Fibroblast of skin of left biceps (primary cell): ENCODE data around the gene HADHA.
"Not testable (repeated sequence)": the region's sequence is repeated elsewhere in the genome, so short reads cannot be mapped to it uniquely, and the experiment has no call there.

ENCODE experiments used
- DNase-seq, 2 experiments: peaks; one replicate each; pipeline ENCODE4 v3.0.0-alpha.2; 2013; ENCODE audit warnings: low read depth in 2 of 2

The HADHA gene

DNA sequence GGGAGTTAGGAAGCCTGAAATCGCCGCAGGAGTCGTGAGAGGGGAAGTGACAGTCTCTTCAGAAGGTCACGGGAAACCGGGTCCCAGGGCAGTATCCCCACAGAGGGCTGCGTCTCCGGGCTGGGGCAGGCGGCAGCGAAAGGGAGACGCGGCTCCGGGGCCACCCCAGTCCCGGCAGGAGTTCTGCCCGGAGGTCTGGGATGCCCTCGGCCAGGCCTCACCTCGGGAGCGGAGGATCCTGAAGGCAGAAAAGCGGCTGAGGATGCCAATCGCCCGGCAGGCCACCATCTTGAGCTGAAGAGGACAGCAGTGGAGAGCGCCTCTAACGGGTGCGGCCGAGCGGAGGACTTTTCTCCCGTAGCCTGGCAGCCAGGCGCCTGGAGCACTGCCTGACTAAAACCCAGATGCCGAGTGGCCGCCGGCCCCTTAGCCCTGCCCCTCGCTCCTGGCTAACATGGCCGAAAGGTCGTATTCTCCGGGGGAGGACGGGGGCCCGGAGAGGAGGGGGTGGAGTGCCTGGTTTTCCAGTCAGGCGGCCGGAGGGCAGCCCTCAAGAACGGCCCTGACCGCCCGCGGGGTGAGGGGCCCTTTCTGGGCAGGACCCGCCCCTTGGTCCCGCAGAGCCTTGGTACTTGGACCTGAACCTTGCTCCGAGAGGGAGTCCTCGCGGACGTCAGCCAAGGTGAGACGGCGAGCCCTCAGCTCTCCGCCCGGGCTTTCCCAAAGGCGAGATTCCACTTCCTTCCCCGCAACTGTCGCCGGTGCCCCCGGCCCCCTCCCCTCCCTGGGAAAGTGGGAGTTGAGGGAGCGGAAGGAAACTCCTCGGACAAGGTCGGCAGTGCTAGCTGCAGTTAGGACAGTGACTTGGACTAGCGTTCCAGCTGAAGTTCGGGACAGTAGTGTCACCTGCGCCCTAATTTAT is at the start of gene HADHA, which contains the start of gene HADHB:
Gene HADHA, minus strand, starts transcription at position 324 of the 922 bp plus-strand sequence. Its CDS starts 36 bp downstream, at position 288.
Gene HADHB, plus strand, starts transcription at position 631 of the 922 bp plus-strand sequence. CDS start 9,316 bp downstream, outside the sequence.
- peak; percentile 60 to 62 for DNase-seq

GRCh38 chr2:26292646-26293045 is 48.2 kb upstream of the HADHA start:
- DNase-seq = no peak

- no peak for DNase-seq
These were observed 45.6 kb upstream of the HADHA start for GRCh38 chr2:26290001-26290400.

GRCh38 chr2:26285931-26286330 is 41.5 kb upstream of the HADHA start:
- DNase-seq = no peak

DNA sequence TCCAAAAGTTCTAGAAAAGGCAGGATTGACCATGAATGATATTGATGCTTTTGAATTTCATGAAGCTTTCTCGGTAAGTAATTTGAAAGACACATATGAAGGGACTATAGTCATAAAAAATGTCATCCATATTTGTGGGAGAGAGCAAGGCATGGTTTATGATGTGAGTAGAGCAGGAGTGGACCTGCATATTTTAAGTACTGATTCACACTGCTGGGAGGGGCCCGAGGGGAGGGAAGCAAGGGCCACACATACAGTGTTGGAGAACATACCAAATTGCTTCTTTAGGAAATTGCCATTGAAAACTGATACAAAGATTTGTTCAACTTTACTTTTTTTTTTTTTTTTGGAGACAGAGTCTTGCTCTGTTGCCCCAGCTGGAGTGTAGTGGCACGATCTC is 39.7 kb upstream of the HADHA start:
- DNase-seq = peak in 1 of 2 experiments; percentile 4

DNA sequence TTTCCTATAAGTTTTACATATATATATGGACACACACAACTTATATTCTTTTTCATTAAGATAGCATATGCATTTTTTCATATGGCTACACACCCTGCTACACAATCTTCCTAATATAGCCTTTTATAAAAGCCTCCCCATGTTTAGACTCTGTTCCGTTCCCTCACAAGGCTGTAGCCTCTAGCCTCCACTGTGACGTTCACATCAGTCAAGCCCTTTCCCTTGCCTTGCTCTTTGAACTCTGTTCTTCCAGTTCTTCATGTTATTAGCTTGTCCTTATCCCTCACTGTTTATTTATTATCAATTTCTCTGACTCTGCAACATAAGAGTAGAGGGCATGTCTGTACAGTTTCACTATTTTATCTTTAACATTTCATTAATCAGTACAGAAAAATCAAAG is 39.2 kb upstream of the HADHA start:
- DNase-seq = no peak

DNA sequence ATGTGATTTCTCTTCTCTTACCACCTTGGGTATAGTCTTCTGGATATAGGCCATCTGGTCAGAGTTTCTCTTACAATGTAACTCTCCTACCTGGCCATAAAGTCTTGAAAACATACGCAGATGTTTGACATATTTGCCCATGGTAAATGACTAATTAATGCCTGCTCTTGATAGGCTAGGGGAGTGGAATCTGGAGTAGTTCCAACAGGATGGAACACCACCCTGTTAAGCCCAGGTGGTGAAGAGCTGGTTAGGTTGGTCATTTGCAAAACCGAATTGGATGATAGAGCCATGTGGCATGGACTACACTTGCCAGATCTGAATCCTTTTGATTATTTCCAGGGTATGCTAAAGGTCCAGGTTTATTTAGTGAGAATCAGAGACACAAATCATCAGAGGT is 36.8 kb upstream of the HADHA start:
- no peak for DNase-seq

DNA sequence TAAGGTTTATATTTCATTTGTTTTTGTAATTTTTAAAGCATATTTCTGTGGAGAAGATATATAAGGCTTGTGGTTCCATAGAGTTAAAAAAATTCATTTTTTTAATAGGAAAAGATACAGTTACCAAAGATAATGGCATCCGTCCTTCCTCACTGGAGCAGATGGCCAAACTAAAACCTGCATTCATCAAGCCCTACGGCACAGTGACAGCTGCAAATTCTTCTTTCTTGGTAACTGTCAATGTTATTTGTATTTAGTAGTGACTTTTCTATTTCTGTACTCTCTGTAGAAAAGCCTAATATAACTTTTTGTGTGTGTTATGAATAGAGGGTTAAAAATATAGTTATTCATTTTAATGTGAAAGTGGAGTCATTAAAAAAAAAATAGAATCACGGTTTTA is 35.5 kb upstream of the HADHA start:
- DNase-seq = no peak

DNA sequence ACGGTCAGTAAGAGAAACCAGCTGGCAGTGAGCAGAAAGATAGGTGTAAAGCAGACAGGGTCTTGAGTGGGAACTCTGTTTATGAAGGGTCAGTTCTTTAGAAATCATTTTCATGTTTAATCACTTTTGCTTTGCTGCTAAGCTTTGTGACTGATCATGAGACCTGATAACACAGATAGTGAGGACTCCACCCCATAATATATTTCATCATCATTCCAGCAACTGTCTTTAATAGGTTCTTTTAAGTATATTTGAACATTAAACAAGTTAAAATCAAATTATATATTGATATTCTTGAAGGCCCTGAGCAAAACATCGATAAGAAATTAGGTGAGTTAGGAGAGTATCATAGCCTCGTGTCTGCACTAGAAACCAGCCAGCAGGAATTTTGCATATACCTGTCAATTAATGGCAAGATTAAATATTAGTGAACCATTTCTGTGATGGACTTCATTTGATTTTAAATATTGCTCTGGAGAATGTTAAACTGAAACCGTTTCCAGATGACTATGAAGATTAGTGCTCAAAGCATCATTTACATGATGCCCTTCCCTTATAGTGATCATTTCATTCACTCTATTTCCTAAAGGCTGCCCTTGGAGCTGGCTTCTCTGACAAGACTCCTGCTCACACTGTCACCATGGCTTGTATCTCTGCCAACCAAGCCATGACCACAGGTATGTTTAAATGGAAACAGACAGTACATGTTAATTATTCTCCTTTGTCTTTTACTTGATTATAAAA is 32.2 kb upstream of the HADHA start:
- no peak for DNase-seq

DNA sequence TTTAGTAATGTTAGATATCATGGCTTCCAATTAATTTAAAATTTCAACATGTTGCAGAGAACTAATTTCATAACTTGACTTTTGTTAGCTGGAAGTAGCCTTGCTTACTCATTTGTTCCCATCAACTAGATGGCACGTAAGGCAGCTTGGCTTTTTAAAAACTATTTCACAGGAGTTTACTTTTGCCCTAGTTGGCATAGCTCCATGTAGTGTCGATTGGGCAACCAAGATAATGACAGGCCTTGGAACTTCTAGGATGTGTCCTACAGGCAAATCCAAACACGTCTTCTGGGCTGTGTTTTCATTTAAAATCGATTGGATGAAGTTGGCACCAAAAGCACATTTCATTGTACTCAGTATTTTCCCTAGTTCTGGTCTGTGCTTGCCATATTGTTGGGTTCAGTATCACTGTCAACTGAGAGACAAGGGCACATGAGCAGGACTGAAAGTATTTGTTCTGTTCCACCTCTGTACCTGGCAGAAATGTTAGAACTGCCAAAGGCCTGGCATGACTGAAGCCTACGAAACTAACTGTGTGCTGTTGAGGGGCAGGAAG is 29.7 kb upstream of the HADHA start:
- DNase-seq = peak; percentile 32 to 33

- DNase-seq = peak; percentile 18 to 25
These were observed 29.1 kb upstream of the HADHA start for GRCh38 chr2:26273501-26273900.

DNA sequence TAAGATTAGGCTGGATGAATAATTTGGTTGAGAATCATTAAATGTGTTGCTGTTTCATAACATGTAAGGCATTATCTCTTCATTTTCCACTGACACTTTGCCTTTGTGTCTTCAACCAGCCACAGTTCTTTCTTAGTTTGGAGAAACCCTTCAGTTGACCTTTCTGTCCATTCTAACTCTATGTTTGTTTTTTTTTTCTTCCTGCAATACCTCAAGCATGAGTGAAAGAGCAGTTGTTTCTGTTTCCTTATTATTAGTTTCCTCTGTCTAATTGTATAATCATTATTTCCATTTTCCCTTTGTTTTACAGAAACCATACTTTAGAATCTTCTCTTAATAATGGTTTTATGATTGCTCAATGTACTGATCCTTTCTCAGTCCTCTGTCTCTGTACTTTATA is 25.9 kb upstream of the HADHA start:
- DNase-seq = no peak

GRCh38 chr2:26269571-26270158 is 25.2 kb upstream of the HADHA start:
- no peak for DNase-seq

DNA sequence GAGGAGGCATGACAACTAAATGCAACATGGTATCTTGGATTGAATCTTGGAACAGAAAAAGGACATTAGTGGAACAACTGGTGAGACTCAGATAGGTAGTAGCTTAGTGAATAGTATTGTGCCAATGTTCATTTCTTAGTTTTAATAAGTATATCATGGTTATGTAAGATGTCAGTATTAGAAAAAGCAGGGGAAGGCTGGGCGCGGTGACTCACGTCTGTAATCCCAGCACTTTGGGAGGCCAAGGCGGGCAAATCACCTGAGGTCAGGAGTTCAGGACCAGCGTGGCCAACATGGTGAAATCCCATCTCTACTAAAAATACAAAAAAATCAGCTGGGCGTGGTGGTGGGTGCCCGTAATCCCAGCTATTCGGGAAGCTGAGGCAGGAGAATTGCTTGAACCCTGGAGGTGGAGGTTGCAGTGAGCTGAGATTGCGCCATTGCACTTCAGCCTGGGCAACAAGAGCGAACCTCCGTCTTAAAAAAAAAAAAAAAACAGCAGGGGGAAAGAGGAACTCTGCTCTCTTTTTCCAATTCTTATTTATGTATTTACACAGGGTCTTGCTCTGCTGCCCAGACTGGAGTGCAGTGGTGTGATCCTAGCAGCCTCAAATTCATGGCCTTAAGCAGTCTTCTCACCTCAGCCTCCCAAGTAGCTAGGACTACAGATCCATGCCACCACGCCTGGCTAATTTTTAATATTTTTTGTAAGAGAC is 24.4 kb upstream of the HADHA start:
- DNase-seq = not testable (repeated sequence)

DNA sequence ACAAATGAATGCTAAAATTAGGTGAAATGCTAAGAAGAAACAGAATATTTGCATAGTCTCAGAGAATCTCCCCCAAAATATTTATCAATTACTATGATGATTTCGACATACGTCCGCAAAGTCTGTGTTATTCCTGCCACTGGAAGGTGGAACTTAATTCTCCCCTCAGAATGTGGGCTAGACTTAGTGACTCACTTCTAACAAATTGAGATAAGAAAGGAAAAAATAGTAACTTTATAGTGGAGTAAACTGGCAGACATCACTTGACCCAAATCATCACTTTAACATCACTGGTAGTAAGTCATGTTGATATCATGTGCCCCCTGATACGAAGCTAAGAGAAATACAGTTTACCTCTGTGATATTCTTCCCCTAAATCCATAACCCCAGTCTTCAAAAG is 23.8 kb upstream of the HADHA start:
- DNase-seq = no peak

DNA sequence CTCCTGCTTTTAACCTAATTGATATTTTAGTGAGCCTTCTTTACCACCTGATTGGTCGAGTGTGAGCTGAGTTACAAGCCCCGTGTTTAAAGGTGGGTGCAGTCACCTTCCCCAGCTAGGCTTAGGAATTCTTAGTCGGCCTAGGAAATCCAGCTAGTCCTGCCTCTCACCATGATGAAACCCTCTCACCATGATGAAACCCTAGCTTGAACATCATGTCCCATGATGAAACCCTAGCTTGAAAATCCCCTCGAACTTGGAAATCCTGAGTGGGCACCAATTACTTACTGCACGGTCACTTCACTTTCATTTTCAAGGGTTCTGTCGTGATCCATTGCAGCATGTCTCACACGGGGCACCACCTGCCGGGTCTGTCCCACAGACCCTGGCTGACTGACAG is 14.4 kb upstream of the HADHA start:
- DNase-seq = not testable (repeated sequence)

- DNase-seq = no peak
These were observed 11.4 kb upstream of the HADHA start for GRCh38 chr2:26255759-26256384.

- no peak for DNase-seq
These were observed 7.5 kb upstream of the HADHA start for GRCh38 chr2:26251893-26252292.

GRCh38 chr2:26249625-26250024 is 5.2 kb upstream of the HADHA start:
- no peak for DNase-seq

DNA sequence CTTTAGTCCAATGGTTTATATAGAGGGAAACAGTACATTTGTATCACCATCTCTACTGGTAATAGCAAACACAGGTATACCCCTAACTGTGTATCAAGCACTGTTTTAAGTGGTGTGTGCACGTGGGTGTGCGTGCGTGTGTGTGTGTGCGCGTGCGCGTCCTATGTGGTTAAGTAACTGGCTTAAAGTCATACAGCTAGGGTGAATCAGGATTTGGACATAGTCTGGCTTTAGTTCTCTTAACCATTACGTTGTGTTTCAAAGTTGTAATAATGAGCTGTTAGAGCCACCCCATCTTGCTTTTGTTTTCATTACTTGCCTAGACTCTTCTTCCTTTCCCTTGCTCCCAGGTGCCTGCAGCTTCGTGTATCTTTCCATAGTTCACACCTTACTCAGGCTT is 2.4 kb upstream of the HADHA start:
- DNase-seq = no peak

DNA sequence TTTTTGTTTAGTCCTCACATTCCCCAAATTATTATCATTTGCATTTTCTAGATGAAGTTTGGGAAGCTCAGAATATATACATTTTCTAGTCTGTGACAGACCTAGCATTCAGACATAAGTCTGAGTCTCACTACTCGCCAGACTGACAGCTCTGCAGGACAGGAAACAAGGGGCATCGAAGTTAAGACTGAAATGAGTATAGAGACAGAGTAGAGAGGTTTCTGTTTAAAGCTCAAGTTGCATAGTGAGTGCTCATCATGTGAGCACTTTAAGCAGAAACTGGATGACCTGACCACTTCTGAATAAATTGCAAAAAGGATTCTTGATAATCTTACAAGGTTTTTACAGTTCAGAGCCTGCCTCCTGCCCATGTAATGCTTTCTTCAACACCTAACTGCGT is 1.4 kb upstream of the HADHA start:
- no peak for DNase-seq
